ENCODE measurements around the gene SLC4A8. TPM values are rescaled to one million over a fixed set of nuclear protein-coding genes. Genes with fewer than 3 reads are reported as not detected.

Gene SLC4A8
- total RNA-seq, 1 donor from 2014 or later, result 0.14 TPM

DNA sequence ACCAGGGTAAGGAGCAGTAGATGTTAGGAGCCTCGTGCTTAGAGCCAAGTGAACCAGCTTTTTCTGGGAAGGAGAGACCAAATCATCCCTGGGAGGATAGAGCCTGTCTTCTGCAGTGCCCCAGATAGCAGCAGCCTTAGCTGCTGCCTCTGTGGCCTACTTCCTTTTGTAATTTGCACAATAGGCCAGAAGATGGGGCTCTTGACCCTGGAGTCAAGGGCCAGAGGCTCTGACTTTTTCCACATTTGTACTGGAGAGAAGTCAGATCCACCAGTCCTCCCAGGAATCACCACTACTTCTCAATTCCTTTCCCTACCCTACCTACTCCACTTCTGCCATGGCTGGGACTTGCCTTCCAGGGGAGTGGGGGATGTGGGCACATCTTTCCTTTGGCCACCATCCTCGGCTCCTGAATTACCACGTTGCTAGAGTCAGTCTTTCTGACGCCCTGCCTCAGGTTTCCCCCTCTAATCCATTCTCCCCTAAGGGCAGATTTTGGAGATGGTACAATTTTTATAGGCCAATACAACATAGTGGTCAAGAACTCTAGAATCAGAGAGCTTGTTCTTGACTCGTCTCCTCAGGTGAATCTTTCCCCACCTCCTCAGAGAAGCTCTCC lies 3.3 kb upstream of the SLC4A8 start:
- DNase-seq, result no peak

GRCh38 chr12:51424094-51424661 lies 453 bp upstream of the SLC4A8 start:
- Histone ChIP-seq H3K9me3 (replicated peaks) (no peaks in the 10 kb centered on the region), H3K27me3 (ENCODE audit: low read depth) (peaks cover 61% of the 10 kb centered on the region)
- DNase-seq, result no peak

More for the DNA sequence above, 3.3 kb upstream of the SLC4A8 start:
- peak; percentile 70 for TF ChIP-seq CTCF (IDR thresholded peaks at IDR 0.05; ENCODE audit: borderline replicate concordance)
- no peaks in the 10 kb centered on the region for H3K9me3 ChIP-seq (replicated peaks)
- H3K27me3 ChIP-seq (ENCODE audit: low read depth), result peaks cover 73% of the 10 kb centered on the region
- no peak overlapping the region for H3K4me3 ChIP-seq
- no peak overlapping the region for H3K27ac ChIP-seq (replicated peaks)
- peaks cover 13% of the 10 kb centered on the region for H3K4me1 ChIP-seq
- intact Hi-C loops (cut with micrococcal nuclease), result no loop called here
- no peaks in the 10 kb centered on the region for H3K36me3 ChIP-seq

DNA sequence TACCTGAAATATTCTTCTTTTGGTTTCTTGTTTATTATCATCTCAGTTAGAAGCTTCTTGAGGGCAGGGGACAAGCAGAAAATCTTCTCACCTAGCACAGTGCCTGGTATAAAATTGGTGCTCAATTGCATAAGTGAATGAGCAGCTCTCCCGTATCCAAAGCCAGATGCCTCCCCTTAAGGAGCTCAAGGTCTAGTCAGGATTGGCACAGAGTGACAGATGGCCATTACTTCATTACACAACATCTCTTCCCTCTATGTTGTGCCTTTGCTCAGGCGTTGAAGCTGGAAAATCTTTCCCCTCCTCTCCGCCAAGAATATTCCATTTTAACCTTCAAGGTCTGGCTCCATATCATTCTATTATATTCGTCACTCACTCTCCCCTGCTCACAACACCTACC lies 3.6 kb downstream of the SLC4A8 start:
- intact Hi-C loops (cut with micrococcal nuclease), result no loop called here
- Histone ChIP-seq H3K36me3 (no peaks in the 10 kb centered on the region), H3K4me3 (no peak overlapping the region), H3K27ac (replicated peaks) (no peak overlapping the region), H3K9me3 (replicated peaks) (no peaks in the 10 kb centered on the region), H3K4me1 (peaks cover 13% of the 10 kb centered on the region), H3K27me3 (ENCODE audit: low read depth) (peaks cover 67% of the 10 kb centered on the region)
- no peak for TF ChIP-seq CTCF (IDR thresholded peaks at IDR 0.05; ENCODE audit: borderline replicate concordance)
- DNase-seq, result no peak

More at GRCh38 chr12:51424094-51424661, 453 bp upstream of the SLC4A8 start:
- intact Hi-C loops (cut with micrococcal nuclease), result no loop called here
- H3K4me1 ChIP-seq, result peaks cover 13% of the 10 kb centered on the region
- H3K36me3 ChIP-seq, result no peaks in the 10 kb centered on the region
- no peak overlapping the region for H3K27ac ChIP-seq (replicated peaks)
- peak overlapping the region; percentile 77 for H3K4me3 ChIP-seq
- TF ChIP-seq CTCF (IDR thresholded peaks at IDR 0.05; ENCODE audit: borderline replicate concordance), result no peak

DNA sequence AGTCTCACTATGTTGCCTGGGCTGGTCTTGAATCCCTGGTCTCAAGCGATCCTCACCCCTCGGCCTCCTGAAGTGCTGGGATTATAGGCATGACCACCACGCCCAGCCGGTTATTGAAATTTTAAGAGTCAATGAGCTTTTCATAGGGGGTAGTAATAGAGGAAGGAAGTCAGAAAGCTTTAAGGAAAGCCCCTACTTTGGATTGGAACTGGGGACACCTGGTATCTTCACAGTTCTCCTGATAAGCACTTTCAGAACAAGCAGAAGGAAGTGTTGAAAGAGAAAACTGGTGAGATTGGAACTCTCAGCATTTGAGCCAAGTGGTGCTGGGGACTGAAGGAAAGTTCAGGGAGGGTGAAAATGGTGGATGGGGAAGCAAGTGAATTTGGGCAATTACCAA lies 5.1 kb downstream of the SLC4A8 start:
- Histone ChIP-seq H3K27me3 (ENCODE audit: low read depth) (peaks cover 63% of the 10 kb centered on the region), H3K9me3 (replicated peaks) (no peaks in the 10 kb centered on the region), H3K4me3 (no peak overlapping the region), H3K36me3 (no peaks in the 10 kb centered on the region), H3K27ac (replicated peaks) (no peak overlapping the region), H3K4me1 (peaks cover 6% of the 10 kb centered on the region)
- TF ChIP-seq CTCF (IDR thresholded peaks at IDR 0.05; ENCODE audit: borderline replicate concordance), result no peak
- intact Hi-C loops (cut with micrococcal nuclease), result no loop called here
- no peak for DNase-seq

DNA sequence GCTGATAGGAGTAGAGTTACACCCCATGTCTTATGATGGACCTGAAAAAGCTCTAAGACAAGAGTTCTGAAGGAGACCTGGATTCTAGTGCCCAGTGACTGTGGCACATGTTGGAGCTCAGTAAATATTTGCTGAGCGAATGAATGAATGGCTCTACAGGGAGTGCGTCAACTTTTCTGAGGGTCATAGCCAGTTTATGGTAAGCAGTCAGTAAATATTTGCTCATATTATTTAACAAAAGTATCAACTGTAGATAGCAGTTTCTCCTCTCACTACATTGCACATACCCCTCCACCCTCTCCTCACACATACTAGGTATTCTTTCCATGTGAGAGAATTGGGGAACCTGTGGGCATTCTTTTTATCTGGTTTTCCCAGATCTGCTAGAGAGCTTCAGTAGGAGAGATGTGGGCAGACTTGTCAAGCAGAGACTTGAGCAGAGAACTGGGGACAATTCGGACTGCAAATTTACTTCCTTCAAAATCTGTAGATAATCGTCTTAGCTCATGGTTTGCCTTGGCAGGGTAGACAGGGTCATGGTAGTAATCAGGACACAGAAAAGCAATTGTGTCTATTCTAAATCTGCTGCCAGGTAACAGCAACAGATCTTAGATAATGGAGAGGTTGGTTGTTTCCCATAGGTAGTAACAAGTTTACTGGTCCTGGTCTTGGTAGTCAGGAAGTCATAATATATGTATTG lies 5.7 kb downstream of the SLC4A8 start:
- H3K36me3 ChIP-seq, result no peaks in the 10 kb centered on the region
- no peak overlapping the region for H3K27ac ChIP-seq (replicated peaks)
- no peak overlapping the region for H3K4me3 ChIP-seq
- H3K9me3 ChIP-seq (replicated peaks), result no peaks in the 10 kb centered on the region
- no peak for DNase-seq
- peaks cover 58% of the 10 kb centered on the region for H3K27me3 ChIP-seq (ENCODE audit: low read depth)
- no peaks in the 10 kb centered on the region for H3K4me1 ChIP-seq
- TF ChIP-seq CTCF (IDR thresholded peaks at IDR 0.05; ENCODE audit: borderline replicate concordance), result no peak
- intact Hi-C loops (cut with micrococcal nuclease), result no loop called here

Measured in left ventricle myocardium inferior (tissue), 1 donor.